ENCODE data around the gene BRIP1.

Gene BRIP1

DNA sequence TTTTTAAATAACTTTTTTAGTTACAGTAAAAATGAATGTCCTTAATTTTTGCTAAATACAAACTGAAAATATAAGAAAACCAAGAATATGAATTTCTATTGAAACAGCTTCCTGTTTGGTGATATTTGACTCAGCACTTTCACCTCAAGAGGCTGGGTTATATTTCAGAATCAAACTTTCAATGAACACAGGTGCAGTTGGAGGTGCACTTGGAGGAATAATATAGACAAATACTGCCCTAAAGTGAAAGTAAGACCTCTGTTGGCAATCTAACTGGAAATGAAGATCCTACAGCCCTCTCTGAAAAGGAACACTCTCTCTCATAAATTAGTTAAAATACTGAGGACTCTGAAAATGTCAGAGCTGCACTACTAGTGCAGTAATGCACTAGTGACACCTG, 106.2 kb downstream of the BRIP1 start:
- no peak for DNase-seq (ENCODE audit: low spot score)

DNA sequence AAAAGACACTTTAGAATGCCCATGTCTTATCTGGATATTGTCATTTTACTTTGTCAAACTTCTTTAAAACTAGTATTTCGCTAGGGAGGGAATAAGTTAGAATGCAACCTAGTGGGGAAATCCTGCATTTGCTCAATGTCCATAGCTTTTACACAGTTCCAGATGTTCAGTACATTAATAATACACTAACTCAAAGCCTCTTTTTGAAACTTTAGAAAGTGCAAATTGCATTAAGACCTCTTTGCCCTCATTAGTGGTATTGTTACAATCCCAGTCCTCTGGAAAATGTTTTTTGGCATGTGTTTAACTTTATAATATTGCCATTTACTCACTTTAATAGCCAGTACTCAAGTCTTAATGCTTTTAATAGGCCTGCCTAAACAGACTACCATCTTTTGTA, 106.8 kb downstream of the BRIP1 start:
- no peak for DNase-seq (ENCODE audit: low spot score)

DNA sequence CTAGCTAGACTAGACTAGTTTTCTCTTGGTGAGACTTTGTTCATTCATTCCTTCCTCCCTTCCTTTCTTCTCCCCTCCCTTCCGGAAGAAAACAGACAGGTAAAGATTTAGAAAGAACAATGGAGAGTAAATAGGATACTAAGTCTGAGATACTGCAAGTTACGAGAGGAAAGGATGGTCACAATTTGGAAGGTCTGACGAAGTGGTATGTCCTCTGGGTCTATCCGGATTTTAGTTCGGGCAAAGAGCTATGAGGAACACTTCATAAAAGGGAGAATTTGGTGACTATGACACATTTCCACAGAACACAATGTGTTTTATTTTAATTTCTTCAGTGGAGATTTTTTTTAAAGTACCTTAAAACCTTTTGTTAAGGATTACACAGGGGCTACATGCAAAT, 107.7 kb downstream of the BRIP1 start:
- DNase-seq (ENCODE audit: low spot score): no peak

DNA sequence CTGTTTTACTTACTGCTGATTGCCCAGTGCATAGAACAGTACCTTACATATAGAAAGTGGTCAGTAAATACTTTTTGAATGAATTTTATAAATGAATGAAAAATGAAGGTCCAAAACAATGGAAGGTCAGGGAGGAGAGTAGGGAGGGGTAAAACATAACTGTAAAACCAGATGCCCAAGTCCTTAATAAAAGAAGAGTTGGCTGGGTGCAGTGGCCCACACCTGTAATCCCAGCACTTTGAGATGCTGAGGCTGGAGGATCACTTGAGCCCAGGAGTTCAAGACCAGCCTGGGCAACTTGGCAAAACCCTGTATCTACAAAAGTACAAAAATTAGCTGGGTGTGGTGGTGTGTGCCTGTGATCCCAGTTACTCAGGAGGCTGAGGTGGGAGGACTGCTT, 108.2 kb downstream of the BRIP1 start:
- DNase-seq (ENCODE audit: low spot score): no peak

DNA sequence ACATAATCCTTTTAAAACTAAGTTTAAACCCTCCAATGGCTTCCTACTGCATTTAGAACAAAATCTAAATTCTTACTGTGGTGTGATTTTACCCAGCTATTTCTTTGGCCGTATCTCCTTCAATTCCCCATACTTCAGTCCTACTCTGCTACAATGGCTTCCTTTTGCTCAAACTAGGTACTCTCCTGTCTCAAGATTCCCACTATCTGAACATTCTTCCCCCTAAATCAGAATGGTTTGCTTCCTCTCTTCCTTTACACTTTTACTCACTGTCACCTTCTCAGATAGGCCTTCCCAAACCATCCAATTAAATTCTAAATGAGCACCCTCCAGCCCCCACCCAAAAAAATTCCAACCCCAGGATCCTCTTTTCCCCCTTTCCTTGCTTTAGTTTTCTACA, 109.2 kb downstream of the BRIP1 start:
- no peak for DNase-seq (ENCODE audit: low spot score)

DNA sequence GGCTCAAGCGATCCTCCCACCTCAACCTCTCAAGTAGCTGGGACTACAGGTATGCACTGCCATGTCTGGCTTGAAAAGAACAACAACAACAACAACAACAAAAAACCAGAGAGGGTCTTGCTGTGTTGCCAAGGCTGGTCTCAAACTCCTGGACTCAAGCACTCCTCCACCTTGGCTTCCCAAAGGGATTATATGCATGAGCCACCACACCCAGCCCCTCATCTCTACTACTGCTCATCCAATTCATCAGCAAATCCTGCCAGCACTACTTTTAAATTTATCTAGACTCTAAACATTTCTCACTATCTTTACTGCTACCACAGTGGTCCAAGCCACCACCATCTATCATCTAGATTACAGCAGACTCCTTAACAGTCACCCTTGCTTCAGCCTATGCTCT, 109.6 kb downstream of the BRIP1 start:
- DNase-seq (ENCODE audit: low spot score): no peak

DNA sequence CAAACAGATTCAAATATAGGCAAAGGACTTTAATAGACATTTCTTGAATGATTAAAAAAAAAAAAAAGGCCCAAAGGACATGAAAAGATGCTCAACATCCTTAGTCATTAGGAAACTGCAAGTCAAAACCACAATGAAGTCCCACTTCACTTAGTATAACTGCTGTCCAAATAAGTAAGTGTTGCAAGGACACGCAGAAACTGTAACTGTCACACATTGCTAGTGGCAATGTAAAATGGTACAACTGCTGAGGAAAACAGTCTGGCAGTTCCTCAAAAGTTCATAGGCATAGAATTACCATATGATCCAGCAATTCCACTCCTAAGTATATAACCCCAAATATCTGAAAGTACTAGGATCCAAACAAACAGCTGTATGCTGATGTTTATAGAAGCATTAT, 112.7 kb downstream of the BRIP1 start:
- no peak for DNase-seq (ENCODE audit: low spot score)

DNA sequence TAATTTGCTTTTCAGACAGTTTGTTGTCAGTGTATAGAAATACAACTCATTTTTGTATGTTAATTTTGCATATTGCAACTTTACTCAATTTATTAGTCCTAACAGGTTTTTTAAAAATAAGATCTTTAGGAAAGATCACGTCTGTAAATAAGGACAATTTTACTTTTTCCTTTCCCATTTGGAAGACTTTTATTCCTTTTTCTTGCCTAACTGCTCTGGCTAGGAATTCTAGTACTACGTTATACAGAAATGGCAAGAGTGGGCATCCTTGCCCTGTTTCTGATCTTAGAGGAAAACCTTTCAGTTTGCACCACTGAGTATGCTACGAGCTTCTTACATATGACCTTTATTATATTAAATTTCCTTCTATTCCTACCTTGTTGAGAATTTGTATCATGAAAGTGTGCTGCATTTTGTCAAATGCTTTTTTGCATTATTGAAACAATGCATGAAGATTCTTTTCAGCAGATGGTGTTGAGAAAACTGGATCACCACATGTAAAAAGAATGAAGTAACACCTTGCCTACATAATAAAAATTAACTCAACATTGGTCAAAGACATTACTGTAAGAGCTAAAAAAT, 113.4 kb downstream of the BRIP1 start:
- no peak for DNase-seq (ENCODE audit: low spot score)

DNA sequence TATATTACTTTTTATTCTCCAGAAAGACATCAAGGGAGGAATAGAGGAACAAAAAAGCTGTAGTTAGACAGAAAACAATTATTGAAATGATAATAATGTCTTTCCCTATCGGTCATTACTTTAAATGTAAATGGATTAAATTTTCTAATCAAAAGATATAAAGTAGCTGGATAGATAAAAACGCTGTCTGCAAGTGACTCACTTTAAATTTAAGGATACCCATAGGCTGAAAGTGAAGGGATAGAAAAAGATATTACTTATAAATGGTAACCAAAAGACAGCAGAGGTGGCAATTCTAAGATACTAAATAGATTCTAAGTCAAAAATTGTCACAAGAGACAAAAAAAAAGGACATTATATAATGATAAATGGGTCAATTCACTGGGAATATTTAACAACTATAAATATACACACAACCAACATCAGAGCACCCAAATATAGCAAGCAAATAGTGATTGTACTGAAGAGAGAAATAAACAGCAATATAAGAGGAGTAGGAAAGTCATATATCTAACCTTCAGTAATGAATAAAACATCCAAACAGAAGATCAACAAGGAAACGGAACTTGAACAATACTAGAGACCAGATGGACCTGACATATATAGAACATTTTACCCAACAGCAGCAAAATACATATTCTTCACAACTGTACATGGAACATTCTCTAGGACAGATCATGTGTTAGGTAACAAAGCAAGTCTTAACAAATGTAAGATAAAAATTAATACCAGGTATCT, 116.9 kb downstream of the BRIP1 start:
- DNase-seq (ENCODE audit: low spot score): no peak

DNA sequence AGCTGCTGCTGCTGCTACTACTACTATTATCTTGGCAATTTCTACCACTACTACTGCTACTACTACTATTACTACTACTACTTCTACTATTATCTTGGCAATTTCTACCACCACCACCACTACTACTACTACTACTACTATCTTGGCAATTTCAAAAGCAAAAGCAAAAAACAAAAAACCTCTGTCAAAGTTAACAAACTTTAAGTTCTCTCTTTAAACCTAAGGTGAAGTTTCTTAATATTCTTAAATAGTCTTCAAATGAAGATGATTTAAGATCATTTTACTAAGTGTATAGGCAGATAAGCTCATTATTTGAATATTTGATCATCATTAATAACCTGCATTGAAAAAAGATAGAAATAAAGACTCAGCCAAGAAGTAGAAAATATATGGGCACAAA, 118.5 kb downstream of the BRIP1 start:
- no peak for DNase-seq (ENCODE audit: low spot score)

DNA sequence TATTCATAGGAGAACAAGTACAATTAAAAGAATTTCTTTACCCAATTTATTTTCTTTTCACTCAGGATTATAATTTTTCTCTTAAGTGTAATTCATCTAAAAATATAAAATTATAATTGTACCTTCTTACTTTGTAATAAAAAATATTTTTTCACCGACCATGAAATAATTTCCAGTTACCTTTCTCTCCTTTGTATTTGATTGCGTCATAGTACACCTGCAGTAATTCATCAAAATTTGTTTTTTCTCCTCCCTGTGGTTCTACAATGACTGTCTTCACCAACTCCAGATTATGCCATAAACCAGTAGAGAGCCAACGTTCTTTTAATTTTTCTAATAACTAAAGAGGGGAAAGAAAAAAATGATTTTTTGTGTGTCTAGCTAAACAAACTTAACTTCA, 119.1 kb downstream of the BRIP1 start:
- no peak for DNase-seq (ENCODE audit: low spot score)

DNA sequence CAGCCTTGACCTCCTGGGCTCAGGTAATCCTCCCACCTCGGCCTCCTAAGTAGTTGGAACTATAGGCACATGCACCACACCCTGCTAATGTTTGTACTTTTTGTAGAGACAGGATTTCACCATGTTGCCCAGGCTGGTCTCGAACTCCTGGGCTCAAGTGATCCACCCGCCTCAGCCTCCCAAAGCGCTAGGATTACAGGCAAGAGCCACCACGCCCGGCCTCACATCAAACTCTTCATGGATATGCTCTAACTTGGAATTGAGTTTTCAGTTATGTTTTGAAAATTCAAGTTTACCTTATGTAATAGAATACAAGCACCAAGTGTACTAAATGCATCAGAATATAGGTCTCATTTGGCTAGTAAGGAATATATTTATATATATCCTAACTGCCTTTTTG, 119.6 kb downstream of the BRIP1 start:
- no peak for DNase-seq (ENCODE audit: low spot score)

DNA sequence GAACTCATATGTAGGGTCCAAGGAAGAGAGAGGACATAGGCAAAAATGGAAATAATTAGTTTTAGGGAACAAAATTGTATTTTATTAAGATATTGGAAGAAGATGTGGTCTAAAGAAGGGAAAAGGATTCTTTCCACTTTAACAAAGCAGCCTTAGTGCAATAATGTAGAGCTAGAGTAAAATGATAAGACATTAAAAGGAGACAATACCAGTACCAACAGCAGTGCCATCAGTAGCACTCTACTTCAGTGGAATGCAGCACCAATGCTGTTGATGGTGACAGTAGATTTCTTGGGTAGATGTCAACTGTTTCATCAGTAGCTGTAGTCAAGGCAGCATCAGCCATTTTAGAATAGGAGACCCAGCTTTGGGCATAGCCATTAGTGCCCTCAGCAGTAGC, 124.3 kb downstream of the BRIP1 start:
- no peak for DNase-seq (ENCODE audit: low spot score)

DNA sequence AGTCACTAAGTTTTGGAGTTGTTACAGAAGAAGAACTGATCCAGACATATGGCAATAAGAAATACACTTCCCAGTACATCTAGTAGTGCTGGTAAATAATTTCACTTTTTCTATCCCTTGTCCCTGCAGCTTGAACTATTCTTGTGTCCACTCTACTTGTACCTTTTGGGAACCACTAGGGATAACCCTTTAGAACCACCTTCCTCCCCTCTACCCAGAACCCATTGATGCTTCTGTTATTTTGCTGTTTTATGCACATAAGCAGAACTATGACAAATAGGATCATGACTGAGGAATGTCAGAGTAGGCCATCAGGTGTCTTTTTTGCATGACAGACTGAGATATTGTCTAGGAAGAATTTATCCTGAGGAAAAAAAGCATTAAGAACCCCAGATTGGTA, 125.1 kb downstream of the BRIP1 start:
- no peak for DNase-seq (ENCODE audit: low spot score)

DNA sequence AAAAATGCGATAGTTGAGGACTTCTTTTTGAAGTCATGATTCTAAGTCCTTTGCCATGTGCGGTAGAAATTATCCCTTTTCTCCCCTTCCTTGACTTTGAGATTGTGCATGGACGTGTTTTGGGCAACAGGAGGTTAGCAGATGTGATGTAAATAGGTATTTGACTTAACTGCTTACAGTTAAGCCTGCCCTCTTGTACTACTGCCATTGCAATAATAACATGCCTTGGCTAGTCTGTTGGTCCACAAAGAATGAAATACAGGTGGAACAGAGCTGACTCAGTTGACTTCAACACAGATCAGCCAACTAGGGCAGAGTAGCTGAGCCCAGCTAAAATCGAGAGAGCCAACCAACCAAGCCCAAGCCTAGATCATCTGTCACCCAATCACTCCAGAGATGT, 125.5 kb downstream of the BRIP1 start:
- DNase-seq (ENCODE audit: low spot score): no peak

DNA sequence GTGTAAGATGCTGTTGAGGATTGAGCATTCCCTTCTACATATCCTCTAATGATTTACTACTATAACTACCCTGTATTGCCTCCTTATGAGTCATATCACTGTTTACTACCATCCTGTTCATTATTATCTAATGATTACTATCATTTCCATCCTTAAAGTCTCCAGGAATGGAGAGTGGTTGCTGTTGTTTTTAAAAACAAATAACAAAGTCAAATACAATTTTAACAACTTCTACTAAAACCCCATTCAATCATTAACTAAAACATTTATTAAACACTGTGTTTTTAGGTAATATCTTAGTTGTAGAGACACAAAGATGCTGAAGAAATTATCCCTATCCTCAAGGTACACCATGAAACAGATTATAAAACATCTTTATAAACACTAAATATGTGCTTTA, 126.9 kb downstream of the BRIP1 start:
- no peak for DNase-seq (ENCODE audit: low spot score)

DNA sequence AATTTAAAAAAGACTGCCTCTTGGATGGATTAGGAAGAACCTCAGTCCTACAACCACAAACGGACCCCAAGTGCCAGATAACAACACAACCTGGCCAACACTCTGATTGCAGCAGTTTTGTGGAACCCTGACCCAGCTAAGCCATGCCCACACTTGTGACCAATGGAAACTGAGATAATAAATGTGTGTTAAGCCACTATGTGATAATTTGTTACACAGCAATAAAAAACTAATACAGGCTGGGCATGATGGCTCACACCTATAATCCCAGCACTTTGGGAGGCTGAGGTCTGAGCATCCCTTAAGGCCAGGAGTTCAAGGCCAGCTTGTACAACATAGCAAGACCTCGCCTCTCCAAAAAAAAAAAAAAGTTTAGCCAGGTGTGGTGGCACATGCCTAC, 127.5 kb downstream of the BRIP1 start:
- no peak for DNase-seq (ENCODE audit: low spot score)

DNA sequence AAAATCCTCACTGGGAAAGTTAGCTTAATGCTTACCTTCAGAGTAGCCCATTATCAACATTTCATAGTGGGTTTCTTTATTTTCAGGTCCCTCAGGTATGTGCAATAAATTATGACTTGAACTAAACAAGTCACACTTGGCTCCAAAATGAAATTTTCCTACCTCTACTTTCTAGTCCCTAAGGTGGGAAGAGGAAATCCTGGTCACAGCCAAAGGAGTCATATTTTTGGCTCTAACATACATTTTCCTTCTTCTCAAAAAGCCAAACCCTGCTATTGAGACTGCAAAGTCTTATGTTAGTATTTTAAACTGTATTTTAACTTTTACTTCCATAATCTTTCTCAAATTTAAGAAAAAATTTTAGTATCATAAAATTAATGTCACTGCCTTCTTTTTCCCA, 128.9 kb downstream of the BRIP1 start:
- DNase-seq (ENCODE audit: low spot score): no peak

DNA sequence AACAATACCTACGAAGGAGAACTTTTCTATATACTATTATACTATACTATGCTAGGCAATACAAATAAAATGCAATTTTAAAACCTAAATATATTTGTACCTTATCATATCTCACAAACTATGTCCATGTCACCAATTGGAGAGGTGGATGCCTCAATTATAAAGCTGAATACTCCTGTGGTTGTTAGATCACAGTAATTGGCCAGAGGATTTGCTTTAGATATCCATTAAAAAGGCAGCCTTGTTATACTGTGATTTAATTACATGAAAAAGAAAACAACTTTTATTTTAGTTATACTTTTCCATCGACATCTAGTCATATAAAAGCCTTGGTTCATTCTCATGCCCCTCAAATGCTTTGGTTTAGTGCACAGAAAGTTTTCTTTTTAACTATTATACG, 129.3 kb downstream of the BRIP1 start:
- DNase-seq (ENCODE audit: low spot score): no peak

DNA sequence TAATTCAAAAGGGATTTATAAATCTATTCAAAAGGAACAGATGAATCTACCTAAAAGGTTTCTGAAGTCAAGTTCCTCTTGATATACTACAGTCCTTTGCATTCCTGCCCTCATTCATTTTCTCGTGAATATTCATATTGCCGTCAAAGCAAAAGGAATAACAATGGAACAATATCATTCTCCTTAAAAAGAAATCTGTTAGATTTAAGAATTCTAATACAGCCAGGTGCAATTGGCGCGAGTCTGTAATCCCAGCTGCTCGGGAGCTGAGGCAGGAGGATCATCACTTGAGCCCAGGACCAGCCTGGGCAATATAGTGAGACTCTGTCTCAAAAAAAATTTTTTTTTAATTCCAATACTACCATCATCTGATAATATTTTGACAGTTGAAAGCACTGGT, 130.3 kb downstream of the BRIP1 start:
- DNase-seq (ENCODE audit: low spot score): no peak

DNA sequence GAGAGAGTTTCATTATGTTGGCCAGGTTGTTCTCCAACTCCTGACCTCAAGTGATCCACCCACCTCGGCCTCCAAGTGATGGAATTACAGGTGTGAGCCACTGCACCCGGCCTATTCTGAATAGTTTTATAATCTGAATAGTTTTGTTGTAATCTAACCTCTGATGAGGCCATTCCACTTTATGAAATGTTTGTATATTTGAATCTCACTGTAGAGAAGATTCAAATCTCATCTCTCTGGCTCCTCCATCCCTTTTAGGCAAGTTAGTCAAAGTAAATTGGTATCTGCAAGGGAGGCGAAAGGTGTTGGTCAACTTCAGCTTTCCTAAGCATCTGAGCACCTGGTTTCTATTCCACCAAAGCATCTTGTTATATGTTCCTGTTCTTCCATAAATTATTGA, 131.2 kb downstream of the BRIP1 start:
- no peak for DNase-seq (ENCODE audit: low spot score)

DNA sequence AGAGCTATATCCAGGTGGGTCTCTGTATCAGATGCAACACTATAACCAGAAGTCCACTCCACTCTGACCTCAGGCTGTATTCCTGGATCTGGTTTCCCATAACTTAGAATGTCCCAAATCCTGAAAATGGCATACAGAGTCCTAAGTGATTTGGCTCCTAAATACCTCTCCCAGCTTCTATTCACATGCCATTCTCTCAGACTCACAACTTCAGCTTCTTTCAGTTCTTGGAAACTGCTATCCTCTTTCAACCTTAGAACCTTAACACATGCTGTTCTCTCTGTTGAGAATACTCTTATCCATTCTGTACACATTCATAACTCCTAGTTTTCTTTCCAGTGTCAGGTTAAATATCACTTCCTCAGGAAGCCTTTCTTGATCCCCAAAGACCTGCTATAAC, 132.0 kb downstream of the BRIP1 start:
- peak; percentile 6 for DNase-seq (ENCODE audit: low spot score)

DNA sequence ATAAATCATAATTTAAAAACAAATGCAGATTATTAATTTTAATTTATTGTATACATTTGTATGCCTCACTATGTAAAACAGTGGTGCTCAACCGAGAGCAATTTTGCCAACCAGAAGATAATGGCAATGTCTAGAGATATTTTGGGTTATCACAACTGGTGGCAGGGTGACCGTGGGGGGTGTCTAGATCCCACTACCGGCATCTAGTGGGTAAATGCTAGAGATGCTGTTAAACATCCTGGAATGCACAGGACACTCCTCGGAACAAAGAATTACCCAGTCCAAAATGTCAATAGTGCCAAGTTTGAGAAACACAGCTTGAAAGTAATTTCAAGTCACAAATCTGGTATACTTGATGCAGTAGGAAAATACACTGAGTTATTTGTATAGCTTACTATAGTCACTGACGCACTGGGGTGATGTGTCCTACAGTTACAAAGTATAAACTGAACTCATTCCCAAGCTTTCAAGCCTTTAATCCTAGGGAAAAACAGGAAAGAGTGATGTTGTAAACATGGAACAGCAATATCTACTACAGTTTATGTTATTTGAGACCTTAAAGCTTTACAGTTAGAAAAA, 133.5 kb downstream of the BRIP1 start:
- no peak for DNase-seq (ENCODE audit: low spot score)

DNA sequence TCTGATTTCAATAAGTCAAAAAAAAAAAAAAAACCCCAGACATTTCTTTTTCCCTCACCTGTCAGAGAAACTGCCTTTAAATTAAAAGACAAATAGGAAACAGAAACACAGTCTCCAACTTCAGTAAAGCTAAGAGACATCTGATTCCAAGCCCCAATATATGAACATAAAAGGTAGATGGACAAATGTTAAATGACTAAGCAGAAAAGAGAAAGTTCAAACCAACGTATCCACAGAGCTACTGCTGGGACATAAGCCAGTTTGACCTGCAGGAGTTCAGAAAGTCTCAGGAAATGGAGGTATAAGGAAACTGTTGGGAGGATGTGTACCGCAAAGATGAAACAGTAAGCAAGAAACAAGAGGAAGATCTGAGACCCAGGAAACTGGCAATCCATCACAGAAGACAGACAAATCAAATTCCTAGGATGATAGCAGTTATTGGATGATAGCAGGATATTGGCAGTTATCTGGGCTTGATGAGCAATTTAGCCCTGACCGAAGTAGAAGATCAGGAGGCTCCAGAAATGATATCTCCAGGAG, 135.0 kb downstream of the BRIP1 start:
- DNase-seq (ENCODE audit: low spot score): no peak

Data from GM03348 (cell line).